Non-pigmented ciliary epithelial cell (primary cell): ENCODE measurements around the gene RBM47.
"Not testable (repeated sequence)": the region's sequence is repeated elsewhere in the genome, so short reads cannot be mapped to it uniquely, and the experiment has no call there.

Experiments used
- DNase-seq: peaks from one replicate; pipeline ENCODE4 v3.0.0-alpha.2; 2010; ENCODE audit warnings: low read depth

RBM47 gene

GRCh38 chr4:40629401-40630334 is at the start of gene RBM47:
RBM47 (minus strand) TSS chr4:40629864; CDS start chr4:40438893, 190,971 bp downstream.
- no peak for DNase-seq

GRCh38 chr4:40678421-40678820 is 48.8 kb upstream of the RBM47 start:
- no peak for DNase-seq

- no peak for DNase-seq
Observed at GRCh38 chr4:40675166-40675565, 45.5 kb upstream of the RBM47 start.

GRCh38 chr4:40672528-40673522 is 43.2 kb upstream of the RBM47 start:
- DNase-seq, result peak; percentile 100

GRCh38 chr4:40669504-40669903 is 39.8 kb upstream of the RBM47 start:
- no peak for DNase-seq

- no peak for DNase-seq
Observed at GRCh38 chr4:40665842-40666241, 36.2 kb upstream of the RBM47 start.

GRCh38 chr4:40662962-40663604 is 33.4 kb upstream of the RBM47 start:
- peak; percentile 65 for DNase-seq

GRCh38 chr4:40661803-40662202 is 32.1 kb upstream of the RBM47 start:
- DNase-seq, result no peak

GRCh38 chr4:40656201-40656863 is 26.7 kb upstream of the RBM47 start:
- DNase-seq, result no peak

- DNase-seq, result no peak
Observed at GRCh38 chr4:40651280-40651679, 21.6 kb upstream of the RBM47 start.

GRCh38 chr4:40649321-40649720 is 19.7 kb upstream of the RBM47 start:
- no peak for DNase-seq

GRCh38 chr4:40648742-40649281 is 19.1 kb upstream of the RBM47 start:
- DNase-seq, result no peak

GRCh38 chr4:40648131-40648530 is 18.5 kb upstream of the RBM47 start:
- no peak for DNase-seq

- no peak for DNase-seq
Observed at GRCh38 chr4:40645586-40645985, 15.9 kb upstream of the RBM47 start.

- no peak for DNase-seq
Observed at GRCh38 chr4:40632080-40632479, 2.4 kb upstream of the RBM47 start.

- DNase-seq, result no peak
Observed at GRCh38 chr4:40630335-40631021, 814 bp upstream of the RBM47 start.

- DNase-seq, result no peak
Observed at GRCh38 chr4:40628888-40629287, 776 bp downstream of the RBM47 start.

GRCh38 chr4:40628407-40628806 is 1.3 kb downstream of the RBM47 start:
- not testable (repeated sequence) for DNase-seq

GRCh38 chr4:40627540-40627939 is 2.1 kb downstream of the RBM47 start:
- no peak for DNase-seq

GRCh38 chr4:40626183-40626990 is 3.3 kb downstream of the RBM47 start:
- no peak for DNase-seq
